Measurements from ENCODE around the gene TUBB. TPM values are rescaled to one million over a fixed set of nuclear protein-coding genes. Genes with fewer than 3 reads are reported as not detected.

Gene TUBB
- total and polyA plus RNA-seq, 9 of the 15 experiments (the other 6 are each of a cell fraction or from before 2014, with no cell fraction given), result 971 to 2,870 (median 1,478) TPM

DNA sequence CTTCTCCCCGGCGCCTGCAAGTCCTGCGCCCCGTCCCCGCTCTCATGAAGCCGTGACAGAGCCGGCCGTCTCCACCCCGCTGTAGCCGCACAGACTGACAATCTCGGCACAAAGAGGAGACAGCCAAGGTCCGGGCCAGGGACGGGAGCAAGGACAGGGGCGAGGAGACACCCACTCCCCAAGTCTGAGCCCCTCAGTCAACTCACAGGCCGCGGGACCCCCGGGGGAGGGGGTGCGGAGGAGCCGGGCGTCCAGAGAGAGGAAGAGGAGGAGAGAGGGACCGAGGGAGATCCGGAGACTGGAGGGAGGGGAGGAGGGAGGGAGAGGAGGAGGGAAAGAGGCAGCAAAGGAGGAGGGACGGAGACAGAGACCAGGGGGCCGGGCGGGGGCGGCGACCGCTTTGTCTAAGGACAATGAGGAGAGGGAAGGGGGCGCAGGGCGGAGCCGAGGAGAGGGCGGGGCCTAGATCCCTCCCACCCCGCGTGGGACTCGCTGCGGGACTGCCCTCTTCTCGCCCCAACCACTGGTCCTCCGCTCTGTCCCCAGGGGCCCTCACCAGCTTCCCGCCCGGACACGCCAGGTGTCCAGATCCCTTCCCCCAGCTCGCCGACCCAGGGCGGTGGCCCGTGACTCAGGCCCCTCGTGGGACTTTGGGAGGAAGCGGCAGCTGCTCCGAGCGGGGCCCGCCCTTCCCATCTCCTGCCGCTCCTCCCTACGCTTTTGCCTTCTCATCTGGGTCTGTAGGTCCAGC, 33.1 kb upstream of the TUBB start (continued):
- TF ChIP-seq, protein P1, sequence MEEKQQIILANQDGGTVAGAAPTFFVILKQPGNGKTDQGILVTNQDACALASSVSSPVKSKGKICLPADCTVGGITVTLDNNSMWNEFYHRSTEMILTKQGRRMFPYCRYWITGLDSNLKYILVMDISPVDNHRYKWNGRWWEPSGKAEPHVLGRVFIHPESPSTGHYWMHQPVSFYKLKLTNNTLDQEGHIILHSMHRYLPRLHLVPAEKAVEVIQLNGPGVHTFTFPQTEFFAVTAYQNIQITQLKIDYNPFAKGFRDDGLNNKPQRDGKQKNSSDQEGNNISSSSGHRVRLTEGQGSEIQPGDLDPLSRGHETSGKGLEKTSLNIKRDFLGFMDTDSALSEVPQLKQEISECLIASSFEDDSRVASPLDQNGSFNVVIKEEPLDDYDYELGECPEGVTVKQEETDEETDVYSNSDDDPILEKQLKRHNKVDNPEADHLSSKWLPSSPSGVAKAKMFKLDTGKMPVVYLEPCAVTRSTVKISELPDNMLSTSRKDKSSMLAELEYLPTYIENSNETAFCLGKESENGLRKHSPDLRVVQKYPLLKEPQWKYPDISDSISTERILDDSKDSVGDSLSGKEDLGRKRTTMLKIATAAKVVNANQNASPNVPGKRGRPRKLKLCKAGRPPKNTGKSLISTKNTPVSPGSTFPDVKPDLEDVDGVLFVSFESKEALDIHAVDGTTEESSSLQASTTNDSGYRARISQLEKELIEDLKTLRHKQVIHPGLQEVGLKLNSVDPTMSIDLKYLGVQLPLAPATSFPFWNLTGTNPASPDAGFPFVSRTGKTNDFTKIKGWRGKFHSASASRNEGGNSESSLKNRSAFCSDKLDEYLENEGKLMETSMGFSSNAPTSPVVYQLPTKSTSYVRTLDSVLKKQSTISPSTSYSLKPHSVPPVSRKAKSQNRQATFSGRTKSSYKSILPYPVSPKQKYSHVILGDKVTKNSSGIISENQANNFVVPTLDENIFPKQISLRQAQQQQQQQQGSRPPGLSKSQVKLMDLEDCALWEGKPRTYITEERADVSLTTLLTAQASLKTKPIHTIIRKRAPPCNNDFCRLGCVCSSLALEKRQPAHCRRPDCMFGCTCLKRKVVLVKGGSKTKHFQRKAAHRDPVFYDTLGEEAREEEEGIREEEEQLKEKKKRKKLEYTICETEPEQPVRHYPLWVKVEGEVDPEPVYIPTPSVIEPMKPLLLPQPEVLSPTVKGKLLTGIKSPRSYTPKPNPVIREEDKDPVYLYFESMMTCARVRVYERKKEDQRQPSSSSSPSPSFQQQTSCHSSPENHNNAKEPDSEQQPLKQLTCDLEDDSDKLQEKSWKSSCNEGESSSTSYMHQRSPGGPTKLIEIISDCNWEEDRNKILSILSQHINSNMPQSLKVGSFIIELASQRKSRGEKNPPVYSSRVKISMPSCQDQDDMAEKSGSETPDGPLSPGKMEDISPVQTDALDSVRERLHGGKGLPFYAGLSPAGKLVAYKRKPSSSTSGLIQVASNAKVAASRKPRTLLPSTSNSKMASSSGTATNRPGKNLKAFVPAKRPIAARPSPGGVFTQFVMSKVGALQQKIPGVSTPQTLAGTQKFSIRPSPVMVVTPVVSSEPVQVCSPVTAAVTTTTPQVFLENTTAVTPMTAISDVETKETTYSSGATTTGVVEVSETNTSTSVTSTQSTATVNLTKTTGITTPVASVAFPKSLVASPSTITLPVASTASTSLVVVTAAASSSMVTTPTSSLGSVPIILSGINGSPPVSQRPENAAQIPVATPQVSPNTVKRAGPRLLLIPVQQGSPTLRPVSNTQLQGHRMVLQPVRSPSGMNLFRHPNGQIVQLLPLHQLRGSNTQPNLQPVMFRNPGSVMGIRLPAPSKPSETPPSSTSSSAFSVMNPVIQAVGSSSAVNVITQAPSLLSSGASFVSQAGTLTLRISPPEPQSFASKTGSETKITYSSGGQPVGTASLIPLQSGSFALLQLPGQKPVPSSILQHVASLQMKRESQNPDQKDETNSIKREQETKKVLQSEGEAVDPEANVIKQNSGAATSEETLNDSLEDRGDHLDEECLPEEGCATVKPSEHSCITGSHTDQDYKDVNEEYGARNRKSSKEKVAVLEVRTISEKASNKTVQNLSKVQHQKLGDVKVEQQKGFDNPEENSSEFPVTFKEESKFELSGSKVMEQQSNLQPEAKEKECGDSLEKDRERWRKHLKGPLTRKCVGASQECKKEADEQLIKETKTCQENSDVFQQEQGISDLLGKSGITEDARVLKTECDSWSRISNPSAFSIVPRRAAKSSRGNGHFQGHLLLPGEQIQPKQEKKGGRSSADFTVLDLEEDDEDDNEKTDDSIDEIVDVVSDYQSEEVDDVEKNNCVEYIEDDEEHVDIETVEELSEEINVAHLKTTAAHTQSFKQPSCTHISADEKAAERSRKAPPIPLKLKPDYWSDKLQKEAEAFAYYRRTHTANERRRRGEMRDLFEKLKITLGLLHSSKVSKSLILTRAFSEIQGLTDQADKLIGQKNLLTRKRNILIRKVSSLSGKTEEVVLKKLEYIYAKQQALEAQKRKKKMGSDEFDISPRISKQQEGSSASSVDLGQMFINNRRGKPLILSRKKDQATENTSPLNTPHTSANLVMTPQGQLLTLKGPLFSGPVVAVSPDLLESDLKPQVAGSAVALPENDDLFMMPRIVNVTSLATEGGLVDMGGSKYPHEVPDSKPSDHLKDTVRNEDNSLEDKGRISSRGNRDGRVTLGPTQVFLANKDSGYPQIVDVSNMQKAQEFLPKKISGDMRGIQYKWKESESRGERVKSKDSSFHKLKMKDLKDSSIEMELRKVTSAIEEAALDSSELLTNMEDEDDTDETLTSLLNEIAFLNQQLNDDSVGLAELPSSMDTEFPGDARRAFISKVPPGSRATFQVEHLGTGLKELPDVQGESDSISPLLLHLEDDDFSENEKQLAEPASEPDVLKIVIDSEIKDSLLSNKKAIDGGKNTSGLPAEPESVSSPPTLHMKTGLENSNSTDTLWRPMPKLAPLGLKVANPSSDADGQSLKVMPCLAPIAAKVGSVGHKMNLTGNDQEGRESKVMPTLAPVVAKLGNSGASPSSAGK (IDR thresholded peaks at IDR 0.05), result no peak
- no peak for TF ChIP-seq ELF4 (CRISPR knock-in tag; IDR thresholded peaks at IDR 0.05)
- no peak for TF ChIP-seq ZNF124 (CRISPR knock-in tag; IDR thresholded peaks at IDR 0.05)
- no peak for TF ChIP-seq KHSRP (IDR thresholded peaks at IDR 0.05)
- TF ChIP-seq POLR2A (conservative IDR thresholded peaks at IDR 0.05), result peak; percentile 76
- TF ChIP-seq ZNF644 (tag; IDR thresholded peaks at IDR 0.05; ENCODE audit: low read depth), result no peak
- no peak for TF ChIP-seq ZNF785 (CRISPR knock-in tag; IDR thresholded peaks at IDR 0.05)
- TF ChIP-seq, protein P2, sequence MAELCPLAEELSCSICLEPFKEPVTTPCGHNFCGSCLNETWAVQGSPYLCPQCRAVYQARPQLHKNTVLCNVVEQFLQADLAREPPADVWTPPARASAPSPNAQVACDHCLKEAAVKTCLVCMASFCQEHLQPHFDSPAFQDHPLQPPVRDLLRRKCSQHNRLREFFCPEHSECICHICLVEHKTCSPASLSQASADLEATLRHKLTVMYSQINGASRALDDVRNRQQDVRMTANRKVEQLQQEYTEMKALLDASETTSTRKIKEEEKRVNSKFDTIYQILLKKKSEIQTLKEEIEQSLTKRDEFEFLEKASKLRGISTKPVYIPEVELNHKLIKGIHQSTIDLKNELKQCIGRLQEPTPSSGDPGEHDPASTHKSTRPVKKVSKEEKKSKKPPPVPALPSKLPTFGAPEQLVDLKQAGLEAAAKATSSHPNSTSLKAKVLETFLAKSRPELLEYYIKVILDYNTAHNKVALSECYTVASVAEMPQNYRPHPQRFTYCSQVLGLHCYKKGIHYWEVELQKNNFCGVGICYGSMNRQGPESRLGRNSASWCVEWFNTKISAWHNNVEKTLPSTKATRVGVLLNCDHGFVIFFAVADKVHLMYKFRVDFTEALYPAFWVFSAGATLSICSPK (IDR thresholded peaks at IDR 0.05; ENCODE audit: borderline replicate concordance), result peak; percentile 60; the same call in 1 of the 2 replicates
- TF ChIP-seq GTF2F1 (IDR thresholded peaks at IDR 0.05; ENCODE audit: low read depth, low read length), result no peak
- peak; percentile 97 for TF ChIP-seq SAFB (IDR thresholded peaks at IDR 0.05; ENCODE audit: borderline replicate concordance, low read depth, low read length)
- TF ChIP-seq RBM39 (optimal IDR thresholded peaks at IDR 0.05; ENCODE audit: low read depth, low read length), result peak; percentile 65
- peak; percentile 58 for TF ChIP-seq TAF1 (IDR thresholded peaks at IDR 0.05; ENCODE audit: control insufficient read depth, extremely low read depth, insufficient read depth, low read length, severe bottlenecking)
- 0 out of 2 replicates have a peak, but pooled peaks have one; percentile 75 for TF ChIP-seq THRAP3 (IDR thresholded peaks at IDR 0.05; ENCODE audit: borderline replicate concordance)
- TF ChIP-seq CHD4 (IDR thresholded peaks at IDR 0.05; ENCODE audit: insufficient read depth, insufficient replicate concordance, low read depth, low read length, poor library complexity, severe bottlenecking), result no peak
- TF ChIP-seq TAF15 (IDR thresholded peaks at IDR 0.05; ENCODE audit: low read depth, low read length), result no peak
- no peak for TF ChIP-seq ZNF311 (CRISPR knock-in tag; IDR thresholded peaks at IDR 0.05)

Measured in K562 (cell line).